Keratinocyte (primary cell): ENCODE measurements around the gene PCDH9. TPM values are rescaled to one million over a fixed set of nuclear protein-coding genes. Genes with fewer than 3 reads are reported as not detected.

Experiments used
- DNase-seq: peaks from one replicate; pipeline ENCODE4 v3.0.0-alpha.2; 2011; ENCODE audit warnings: low read depth, missing footprints, low spot score
- FAIRE-seq: peaks from 2 replicates; lab custom pipeline; 2011; peaks lifted over from hg19 to GRCh38; lab: Jason Lieb, UNC
- H2AFZ ChIP-seq: 2 replicates; pipeline ENCODE4 v1.6.0; 2012; ENCODE audit warnings: low read length, control low read depth, inconsistent platforms; ENCODE audit not compliant: control insufficient read depth
- H3K27ac ChIP-seq: 2 replicates; pipeline ENCODE4 v1.5.1; 2011; ENCODE audit warnings: low read length; ENCODE audit not compliant: control insufficient read depth, insufficient read depth
- H3K27me3 ChIP-seq: 3 replicates; pipeline ENCODE4 v1.6.0; 2011; ENCODE audit warnings: low read length; ENCODE audit not compliant: control insufficient read depth, insufficient read depth; ENCODE audit errors: extremely low read depth
- H3K36me3 ChIP-seq, 2 experiments: 2 replicates in 1 of 2; 3 replicates in 1 of 2; pipeline ENCODE4 v1.5.1; 2011; ENCODE audit warnings: low read length in 2 of 2, mild to moderate bottlenecking in 1 of 2; ENCODE audit not compliant: control insufficient read depth in 2 of 2, insufficient read depth in 2 of 2; ENCODE audit errors: extremely low read depth in 1 of 2
- H3K4me1 ChIP-seq: 3 replicates; pipeline ENCODE4 v1.5.1; 2011; ENCODE audit warnings: low read length; ENCODE audit not compliant: control insufficient read depth, insufficient read depth; ENCODE audit errors: extremely low read depth
- H3K4me2 ChIP-seq: 3 replicates; pipeline ENCODE4 v1.6.0; 2011; ENCODE audit warnings: low read depth, low read length; ENCODE audit not compliant: control insufficient read depth, insufficient read depth; ENCODE audit errors: extremely low read depth
- H3K4me3 ChIP-seq, 3 experiments: fragments of 200-600 bp in 1 of 3; sonication (generic) in 1 of 3; 2 replicates in 2 of 3; 3 replicates in 1 of 3; pipeline ENCODE4 v1.5.1; 2011 to 2016; ENCODE audit warnings: low read length in 3 of 3, mild to moderate bottlenecking in 3 of 3, control low read depth in 2 of 3, inconsistent platforms in 1 of 3, low read depth in 1 of 3, mixed read lengths in 1 of 3, mixed run types in 1 of 3, moderate library complexity in 1 of 3; ENCODE audit not compliant: control insufficient read depth in 2 of 3, insufficient read depth in 2 of 3; ENCODE audit errors: extremely low read depth in 1 of 3
- H3K79me2 ChIP-seq: 2 replicates; pipeline ENCODE4 v1.6.0; 2012; ENCODE audit warnings: low read length; ENCODE audit not compliant: control insufficient read depth, insufficient read depth
- H3K9ac ChIP-seq: 3 replicates; pipeline ENCODE4 v1.6.0; 2011; ENCODE audit warnings: low read length; ENCODE audit not compliant: control insufficient read depth, insufficient read depth; ENCODE audit errors: extremely low read depth
- H3K9me1 ChIP-seq: 3 replicates; pipeline ENCODE4 v1.6.0; 2011; ENCODE audit warnings: low read length; ENCODE audit not compliant: control insufficient read depth, insufficient read depth; ENCODE audit errors: extremely low read depth
- H3K9me3 ChIP-seq: 2 replicates; pipeline ENCODE4 v1.5.1; 2012; ENCODE audit warnings: low read depth, low read length; ENCODE audit not compliant: control insufficient read depth
- H4K20me1 ChIP-seq: 3 replicates; pipeline ENCODE4 v1.6.0; 2011; ENCODE audit warnings: low read length; ENCODE audit not compliant: control insufficient read depth, insufficient read depth; ENCODE audit errors: extremely low read depth
- CTCF ChIP-seq, 3 experiments: IDR thresholded peaks in 1 of 3; conservative IDR thresholded peaks in 1 of 3; optimal IDR thresholded peaks in 1 of 3; 2 replicates in 2 of 3; 3 replicates in 1 of 3; pipeline versions ENCODE3 to v1.5.1; 2011; ENCODE audit warnings: low read length in 3 of 3, mild to moderate bottlenecking in 3 of 3, moderate library complexity in 2 of 3, control low read depth in 1 of 3, inconsistent platforms in 1 of 3; ENCODE audit not compliant: insufficient read depth in 2 of 3; ENCODE audit errors: extremely low read depth in 1 of 3
- EZH2 ChIP-seq: IDR thresholded peaks from one replicate; pipeline ENCODE4 v1.6.1; 2012; ENCODE audit warnings: inconsistent platforms, mild to moderate bottlenecking, low read length, moderate library complexity
- dilution Hi-C: fragments of 300-500 bp; cut with MboI; formaldehyde crosslinking; loops from one replicate; pipeline ENCODE4 v1.7.0; 2020; ENCODE audit warnings: low sequenced_read_pairs; ENCODE audit not compliant: extremely low pct_ligation_motif_present
- polyA plus RNA-seq, 5 experiments: library from polyadenylated mRNA; depleted of rRNA in 3 of 5; stranded (reverse) in 3 of 5; stranded (forward) in 1 of 5; unstranded in 1 of 5; fragments of >200 nt; gene quantifications; 1 replicate in 1 of 5; 2 replicates in 3 of 5; 3 replicates in 1 of 5; pipeline versions ENCODE4 v1.2.1 to v1.2.3, GENCODE V29; 2011 to 2012; ENCODE audit warnings: missing spikeins in 2 of 5, low read depth in 1 of 5, low replicate concordance in 1 of 5

Gene PCDH9
- polyA plus RNA-seq, 1 donor (not counting 4 experiments of a cell fraction or from before 2014, with no cell fraction given), result 0.21 TPM

DNA sequence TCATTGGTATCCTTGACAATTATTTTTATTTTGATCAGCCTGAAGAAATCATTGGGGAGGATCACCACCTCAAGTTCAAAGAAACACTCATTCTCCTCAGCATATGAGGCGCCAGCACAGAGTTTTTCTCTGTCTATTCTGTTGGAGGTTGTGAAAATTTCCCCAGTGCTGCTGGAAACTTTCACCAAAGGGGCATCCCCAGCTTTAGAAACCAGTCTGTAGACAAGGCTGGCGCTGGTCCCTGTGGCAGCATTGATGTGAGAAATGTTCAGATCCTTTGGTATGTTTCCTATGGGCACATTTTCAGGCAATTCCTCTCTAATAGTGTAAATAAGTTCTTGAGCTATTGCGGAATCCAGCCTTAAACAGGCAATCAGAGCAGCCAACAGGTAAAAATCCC lies 2.1 kb downstream of the PCDH9 start:
- no peak for FAIRE-seq
- H3K4me3 ChIP-seq, result no peak overlapping the region
- H4K20me1 ChIP-seq, result no peaks in the 10 kb centered on the region

GRCh38 chr13:67227131-67227983 lies 2.8 kb downstream of the PCDH9 start:
- FAIRE-seq (no peak), DNase-seq (no peak)
- Histone ChIP-seq H3K9me3 (no peaks in the 10 kb centered on the region), H3K4me3 (no peak overlapping the region), H3K36me3 (no peaks in the 10 kb centered on the region), H4K20me1 (no peaks in the 10 kb centered on the region), H3K79me2 (no peaks in the 10 kb centered on the region), H3K9me1 (no peaks in the 10 kb centered on the region), H3K27me3 (no peaks in the 10 kb centered on the region), H3K4me1 (peaks cover 8% of the 10 kb centered on the region), H3K9ac (no peak overlapping the region), H3K27ac (no peak overlapping the region), H2AFZ (no peak overlapping the region), H3K4me2 (no peak overlapping the region)
- TF ChIP-seq CTCF (optimal IDR thresholded peaks at IDR 0.05 in 1 of 3, IDR thresholded peaks at IDR 0.05 in 1 of 3, conservative IDR thresholded peaks at IDR 0.05 in 1 of 3; ENCODE audit: extremely low read depth in 1 of 3, insufficient read depth in 2 of 3, low read length in 3 of 3), result no peak
- no peak for TF ChIP-seq EZH2
- dilution Hi-C loops, result no loop called here

More for the DNA sequence above, 2.1 kb downstream of the PCDH9 start:
- DNase-seq, result no peak
- no peaks in the 10 kb centered on the region for H3K27me3 ChIP-seq
- no peak overlapping the region for H3K4me2 ChIP-seq
- H3K9me3 ChIP-seq, result no peaks in the 10 kb centered on the region
- TF ChIP-seq EZH2 (no peak), CTCF (optimal IDR thresholded peaks at IDR 0.05 in 1 of 3, IDR thresholded peaks at IDR 0.05 in 1 of 3, conservative IDR thresholded peaks at IDR 0.05 in 1 of 3; ENCODE audit: extremely low read depth in 1 of 3, insufficient read depth in 2 of 3, low read length in 3 of 3) (no peak)
- no peaks in the 10 kb centered on the region for H3K9me1 ChIP-seq
- dilution Hi-C loops, result no loop called here
- H3K36me3 ChIP-seq, result no peaks in the 10 kb centered on the region
- H3K9ac ChIP-seq, result no peak overlapping the region
- no peak overlapping the region for H2AFZ ChIP-seq
- no peaks in the 10 kb centered on the region for H3K79me2 ChIP-seq
- H3K4me1 ChIP-seq, result peaks cover 8% of the 10 kb centered on the region
- no peak overlapping the region for H3K27ac ChIP-seq
